AG10803 (cell line): ENCODE data around the gene UMODL1.

Source experiments
- DNase-seq: peaks from one replicate; pipeline ENCODE4 v3.0.0; 2010; ENCODE audit warnings: low read depth
- H3K4me3 ChIP-seq: 2 replicates; pipeline ENCODE4 v1.5.1; 2011; ENCODE audit warnings: mild to moderate bottlenecking, low read length, control low read depth
- CTCF ChIP-seq: conservative IDR thresholded peaks from 2 replicates; pipeline ENCODE4 v1.5.1; 2011; ENCODE audit warnings: mild to moderate bottlenecking, low read length, control low read depth, inconsistent platforms

Gene UMODL1

GRCh38 chr21:42189431-42189830, 118.3 kb downstream of the UMODL1 start:
- no peak overlapping the region for H3K4me3 ChIP-seq
- DNase-seq, result no peak
- no peak for TF ChIP-seq CTCF

- peak; percentile 14 for DNase-seq
- TF ChIP-seq CTCF, result no peak
Measured at GRCh38 chr21:42189860-42190485, 118.9 kb downstream of the UMODL1 start.

GRCh38 chr21:42190486-42190863, 119.4 kb downstream of the UMODL1 start:
- H3K4me3 ChIP-seq, result no peak overlapping the region
- no peak for TF ChIP-seq CTCF
- DNase-seq, result no peak

More at GRCh38 chr21:42189860-42190485, 118.9 kb downstream of the UMODL1 start:
- H3K4me3 ChIP-seq, result no peak overlapping the region

GRCh38 chr21:42191064-42191463, 119.9 kb downstream of the UMODL1 start:
- no peak for TF ChIP-seq CTCF
- no peak for DNase-seq
- no peak overlapping the region for H3K4me3 ChIP-seq

- no peak for TF ChIP-seq CTCF
- no peak for DNase-seq
- H3K4me3 ChIP-seq, result no peak overlapping the region
Measured at GRCh38 chr21:42191696-42192595, 120.8 kb downstream of the UMODL1 start.
